ENCODE data around the gene MKI67.
"Not testable (repeated sequence)": the region's sequence is repeated elsewhere in the genome, so short reads cannot be mapped to it uniquely, and the experiment has no call there.

Gene MKI67

DNA sequence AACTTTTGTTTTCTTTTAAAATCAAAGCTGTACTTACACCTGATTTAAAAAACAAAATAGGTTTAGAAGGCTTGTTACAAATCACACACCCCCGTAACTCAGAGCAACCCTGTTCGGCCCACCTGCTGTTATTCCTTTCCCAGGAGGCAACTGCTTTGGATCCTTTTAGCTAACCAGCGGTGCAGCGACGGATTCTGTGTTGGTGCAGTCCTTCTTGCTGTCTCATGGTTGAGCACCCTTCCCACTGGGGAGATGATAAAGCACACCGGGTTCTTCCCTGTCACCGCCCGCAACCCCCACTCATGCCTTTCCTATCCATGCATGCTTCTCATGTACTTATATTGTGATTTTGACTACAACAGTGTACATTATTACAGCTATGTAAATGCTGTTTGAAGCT is 24.8 kb upstream of the MKI67 start:
- no peaks in the 10 kb centered on the region for H3K36me3 ChIP-seq (ENCODE audit: insufficient read depth, low read length)
- no peaks in the 10 kb centered on the region for H3K9me3 ChIP-seq (ENCODE audit: low read depth, low read length)
- no peak overlapping the region for H3K4me3 ChIP-seq
- no peak overlapping the region for H3K9ac ChIP-seq (ENCODE audit: insufficient read length)
- DNase-seq (ENCODE audit: low read depth, low spot score) = no peak
- TF ChIP-seq EZH2 (IDR thresholded peaks at IDR 0.05) (no peak), POLR2AphosphoS5 (IDR thresholded peaks at IDR 0.05; ENCODE audit: borderline replicate concordance, low read depth, low read length) (no peak), FOXP2 (optimal IDR thresholded peaks at IDR 0.05; ENCODE audit: control extremely low read depth, extremely low read length, insufficient read depth) (no peak)
- H3K27ac ChIP-seq = no peak overlapping the region

DNA sequence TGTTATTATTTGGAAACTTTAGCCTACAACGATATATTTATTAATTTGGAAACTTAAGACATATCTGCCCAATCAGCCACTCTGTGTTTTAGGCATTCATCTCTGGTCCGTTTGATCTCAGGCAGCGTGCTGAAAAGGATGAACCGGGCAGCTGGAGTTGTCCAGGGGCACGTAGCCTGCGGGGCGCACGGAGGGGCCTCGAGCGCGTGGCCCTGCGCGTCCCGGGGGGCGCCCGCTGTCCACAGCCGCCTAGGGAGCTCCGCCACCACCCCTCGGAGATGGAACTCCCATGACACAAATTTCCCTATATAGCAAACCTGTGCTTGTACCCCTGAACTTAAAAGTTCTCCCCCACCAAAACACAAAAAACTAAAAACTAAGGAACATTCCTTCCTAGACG is 24.3 kb upstream of the MKI67 start:
- Histone ChIP-seq H3K36me3 (ENCODE audit: insufficient read depth, low read length) (no peaks in the 10 kb centered on the region), H3K9ac (ENCODE audit: insufficient read length) (no peak overlapping the region), H3K9me3 (ENCODE audit: low read depth, low read length) (no peaks in the 10 kb centered on the region), H3K4me3 (no peak overlapping the region), H3K27ac (no peak overlapping the region)
- DNase-seq (ENCODE audit: low read depth, low spot score) = no peak
- TF ChIP-seq FOXP2 (optimal IDR thresholded peaks at IDR 0.05; ENCODE audit: control extremely low read depth, extremely low read length, insufficient read depth) (no peak), EZH2 (IDR thresholded peaks at IDR 0.05) (no peak), POLR2AphosphoS5 (IDR thresholded peaks at IDR 0.05; ENCODE audit: borderline replicate concordance, low read depth, low read length) (no peak)

DNA sequence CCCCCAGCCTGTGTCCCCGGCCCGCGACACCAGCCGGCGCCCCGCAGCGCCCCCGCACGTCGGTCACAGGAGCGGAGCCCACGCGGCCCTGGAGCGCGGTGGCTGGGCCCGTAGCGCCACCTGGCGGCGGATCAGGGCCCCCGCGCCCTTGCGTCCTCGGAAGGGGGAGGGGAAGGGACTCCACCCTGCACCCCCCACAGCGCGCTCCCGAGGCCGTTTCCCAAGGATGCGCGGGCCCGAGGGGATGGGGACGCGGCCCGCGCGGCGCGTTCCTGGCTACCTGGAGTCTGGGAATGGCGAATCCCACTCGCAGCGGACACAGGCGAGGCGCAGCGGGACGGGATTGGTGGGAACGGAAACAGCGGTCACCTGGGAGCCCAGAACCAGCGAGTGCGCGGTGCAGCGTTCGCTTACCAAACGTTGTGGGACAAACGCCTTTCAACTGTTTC is 23.8 kb upstream of the MKI67 start:
- Histone ChIP-seq H3K9ac (ENCODE audit: insufficient read length) (no peak overlapping the region), H3K36me3 (ENCODE audit: insufficient read depth, low read length) (no peaks in the 10 kb centered on the region), H3K9me3 (ENCODE audit: low read depth, low read length) (no peaks in the 10 kb centered on the region), H3K4me3 (no peak overlapping the region), H3K27ac (no peak overlapping the region)
- TF ChIP-seq FOXP2 (optimal IDR thresholded peaks at IDR 0.05; ENCODE audit: control extremely low read depth, extremely low read length, insufficient read depth) = no peak
- no peak for TF ChIP-seq EZH2 (IDR thresholded peaks at IDR 0.05)
- no peak for TF ChIP-seq POLR2AphosphoS5 (IDR thresholded peaks at IDR 0.05; ENCODE audit: borderline replicate concordance, low read depth, low read length)
- no peak for DNase-seq (ENCODE audit: low read depth, low spot score)

DNA sequence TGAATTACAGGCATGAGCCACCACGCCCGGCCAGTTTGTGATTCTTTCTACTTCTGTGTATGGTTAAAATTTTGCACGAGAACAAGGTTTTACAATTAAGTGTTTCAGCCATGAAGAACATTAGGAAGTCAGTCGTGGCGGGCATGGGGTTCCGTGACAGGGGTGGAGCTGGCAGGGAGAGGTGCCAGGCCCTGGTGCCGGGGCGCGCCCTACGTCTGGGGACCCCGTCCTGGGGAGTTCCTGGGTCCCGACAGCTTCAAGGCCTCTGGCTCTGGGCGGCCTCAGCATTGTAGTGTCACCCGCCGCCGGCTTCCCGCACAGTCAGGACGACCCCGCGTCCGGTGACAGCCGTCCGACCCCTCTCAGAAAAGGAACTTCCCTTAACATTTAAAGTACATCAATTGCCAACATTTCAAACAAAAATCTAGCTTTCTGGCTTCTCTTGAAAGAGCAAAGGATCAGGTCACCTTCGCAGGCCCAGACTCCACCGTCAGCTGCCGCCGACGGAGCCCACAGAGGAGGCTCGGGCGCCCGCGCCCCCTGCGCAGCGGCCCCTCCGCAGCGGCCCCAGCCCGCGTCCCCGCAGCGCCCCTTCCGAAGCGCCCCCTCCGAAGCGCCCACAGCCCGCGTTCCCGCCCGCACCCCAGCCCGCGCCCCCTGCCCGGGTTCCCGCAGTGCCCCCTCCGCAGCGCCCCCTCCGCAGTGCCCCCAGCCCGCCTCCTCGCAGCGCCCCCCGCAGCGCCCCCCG is 23.2 kb upstream of the MKI67 start:
- no peak for DNase-seq (ENCODE audit: low read depth, low spot score)
- H3K4me3 ChIP-seq = no peak overlapping the region
- TF ChIP-seq FOXP2 (optimal IDR thresholded peaks at IDR 0.05; ENCODE audit: control extremely low read depth, extremely low read length, insufficient read depth) = no peak
- no peak for TF ChIP-seq EZH2 (IDR thresholded peaks at IDR 0.05)
- no peak for TF ChIP-seq POLR2AphosphoS5 (IDR thresholded peaks at IDR 0.05; ENCODE audit: borderline replicate concordance, low read depth, low read length)
- no peaks in the 10 kb centered on the region for H3K36me3 ChIP-seq (ENCODE audit: insufficient read depth, low read length)
- H3K27ac ChIP-seq = no peak overlapping the region
- H3K9me3 ChIP-seq (ENCODE audit: low read depth, low read length) = no peaks in the 10 kb centered on the region
- H3K9ac ChIP-seq (ENCODE audit: insufficient read length) = no peak overlapping the region

DNA sequence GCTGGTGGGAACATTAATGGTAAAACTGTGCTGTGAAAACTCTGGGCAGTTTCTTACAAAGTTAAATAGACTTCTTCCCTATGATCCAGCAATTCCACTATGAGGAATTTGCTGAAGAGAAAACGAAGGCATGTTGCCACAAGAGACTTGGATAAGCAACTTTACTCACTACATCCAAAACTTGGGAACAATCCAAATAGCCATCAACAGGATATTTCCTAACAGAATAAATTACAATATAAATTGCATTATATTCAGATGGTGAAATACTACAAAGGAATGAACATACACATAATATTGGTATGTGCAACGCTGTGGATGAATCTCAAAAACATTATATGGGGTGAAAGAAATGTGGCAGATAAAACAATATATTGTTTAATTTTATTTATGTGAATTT is 21.4 kb upstream of the MKI67 start:
- Histone ChIP-seq H3K4me3 (no peak overlapping the region), H3K36me3 (ENCODE audit: insufficient read depth, low read length) (no peaks in the 10 kb centered on the region), H3K27ac (no peak overlapping the region), H3K9me3 (ENCODE audit: low read depth, low read length) (no peaks in the 10 kb centered on the region), H3K9ac (ENCODE audit: insufficient read length) (no peak overlapping the region)
- TF ChIP-seq FOXP2 (optimal IDR thresholded peaks at IDR 0.05; ENCODE audit: control extremely low read depth, extremely low read length, insufficient read depth) (no peak), POLR2AphosphoS5 (IDR thresholded peaks at IDR 0.05; ENCODE audit: borderline replicate concordance, low read depth, low read length) (no peak), EZH2 (IDR thresholded peaks at IDR 0.05) (no peak)
- DNase-seq (ENCODE audit: low read depth, low spot score) = peak; percentile 5

- H3K9ac ChIP-seq (ENCODE audit: insufficient read length) = no peak overlapping the region
- no peak overlapping the region for H3K27ac ChIP-seq
- H3K4me3 ChIP-seq = no peak overlapping the region
- no peaks in the 10 kb centered on the region for H3K36me3 ChIP-seq (ENCODE audit: insufficient read depth, low read length)
- no peak for DNase-seq (ENCODE audit: low read depth, low spot score)
- TF ChIP-seq EZH2 (IDR thresholded peaks at IDR 0.05) = no peak
- TF ChIP-seq POLR2AphosphoS5 (IDR thresholded peaks at IDR 0.05; ENCODE audit: borderline replicate concordance, low read depth, low read length) = no peak
- no peak for TF ChIP-seq FOXP2 (optimal IDR thresholded peaks at IDR 0.05; ENCODE audit: control extremely low read depth, extremely low read length, insufficient read depth)
- no peaks in the 10 kb centered on the region for H3K9me3 ChIP-seq (ENCODE audit: low read depth, low read length)
These were observed 20.8 kb upstream of the MKI67 start for GRCh38 chr10:128147064-128147463.

DNA sequence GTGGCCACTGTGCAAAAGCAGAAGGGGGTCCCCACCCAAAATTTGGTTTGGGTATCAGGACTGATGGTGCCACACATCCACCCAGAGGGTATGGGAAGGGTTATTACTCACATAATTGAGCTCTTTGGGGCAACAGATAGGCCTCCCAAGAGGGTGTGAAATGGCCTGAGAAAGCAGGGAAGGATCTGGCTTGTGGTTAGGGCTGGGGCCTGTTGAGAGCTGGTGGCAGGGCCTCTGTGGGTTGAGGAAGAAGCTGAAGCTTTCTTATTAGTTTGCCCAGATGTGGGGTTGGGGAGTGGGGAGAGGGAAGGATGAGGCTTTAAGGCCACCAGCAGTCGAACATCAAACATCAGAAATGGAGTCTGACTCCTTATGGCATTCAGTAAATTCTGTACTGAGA is 18.3 kb upstream of the MKI67 start:
- H3K27ac ChIP-seq = no peak overlapping the region
- TF ChIP-seq FOXP2 (optimal IDR thresholded peaks at IDR 0.05; ENCODE audit: control extremely low read depth, extremely low read length, insufficient read depth) (no peak), POLR2AphosphoS5 (IDR thresholded peaks at IDR 0.05; ENCODE audit: borderline replicate concordance, low read depth, low read length) (no peak), EZH2 (IDR thresholded peaks at IDR 0.05) (no peak)
- no peaks in the 10 kb centered on the region for H3K9me3 ChIP-seq (ENCODE audit: low read depth, low read length)
- H3K9ac ChIP-seq (ENCODE audit: insufficient read length) = no peak overlapping the region
- DNase-seq (ENCODE audit: low read depth, low spot score) = no peak
- no peaks in the 10 kb centered on the region for H3K36me3 ChIP-seq (ENCODE audit: insufficient read depth, low read length)
- no peak overlapping the region for H3K4me3 ChIP-seq

DNA sequence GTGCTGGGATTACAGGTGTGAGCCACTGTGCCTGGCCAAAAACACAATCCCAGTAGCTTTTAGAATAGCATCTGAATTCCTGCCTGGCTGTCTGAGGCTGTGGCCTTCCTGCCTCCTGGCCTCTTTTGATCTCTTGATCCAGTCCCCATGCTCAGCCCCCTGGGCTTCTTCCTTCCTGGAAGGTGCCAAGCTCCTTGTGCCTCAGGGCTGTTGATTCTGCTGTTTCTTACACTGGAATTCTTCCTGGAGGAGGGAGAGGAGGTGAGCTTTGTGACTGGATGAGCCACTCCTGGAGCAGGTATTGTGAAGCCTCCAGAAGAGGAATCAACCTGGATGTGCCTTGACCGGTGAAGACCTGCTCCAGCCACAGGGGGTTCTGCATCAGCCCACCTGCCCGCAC is 17.3 kb upstream of the MKI67 start:
- H3K9me3 ChIP-seq (ENCODE audit: low read depth, low read length) = no peaks in the 10 kb centered on the region
- no peak for TF ChIP-seq FOXP2 (optimal IDR thresholded peaks at IDR 0.05; ENCODE audit: control extremely low read depth, extremely low read length, insufficient read depth)
- TF ChIP-seq EZH2 (IDR thresholded peaks at IDR 0.05) = no peak
- no peak for TF ChIP-seq POLR2AphosphoS5 (IDR thresholded peaks at IDR 0.05; ENCODE audit: borderline replicate concordance, low read depth, low read length)
- DNase-seq (ENCODE audit: low read depth, low spot score) = no peak
- no peak overlapping the region for H3K27ac ChIP-seq
- H3K4me3 ChIP-seq = no peak overlapping the region
- no peaks in the 10 kb centered on the region for H3K36me3 ChIP-seq (ENCODE audit: insufficient read depth, low read length)
- no peak overlapping the region for H3K9ac ChIP-seq (ENCODE audit: insufficient read length)

- TF ChIP-seq POLR2AphosphoS5 (IDR thresholded peaks at IDR 0.05; ENCODE audit: borderline replicate concordance, low read depth, low read length) = no peak
- no peak for TF ChIP-seq FOXP2 (optimal IDR thresholded peaks at IDR 0.05; ENCODE audit: control extremely low read depth, extremely low read length, insufficient read depth)
- no peak for TF ChIP-seq EZH2 (IDR thresholded peaks at IDR 0.05)
- Histone ChIP-seq H3K36me3 (ENCODE audit: insufficient read depth, low read length) (no peaks in the 10 kb centered on the region), H3K9me3 (ENCODE audit: low read depth, low read length) (no peaks in the 10 kb centered on the region), H3K9ac (ENCODE audit: insufficient read length) (no peak overlapping the region), H3K27ac (no peak overlapping the region), H3K4me3 (no peak overlapping the region)
- DNase-seq (ENCODE audit: low read depth, low spot score) = no peak
These were observed 14.2 kb upstream of the MKI67 start for GRCh38 chr10:128140425-128140824.

- not testable (repeated sequence) for H3K4me3 ChIP-seq; DNase-seq (ENCODE audit: low read depth, low spot score); H3K27ac ChIP-seq
These were observed 12.2 kb upstream of the MKI67 start for GRCh38 chr10:128138429-128138828.

More at GRCh38 chr10:128138429-128138828, 12.2 kb upstream of the MKI67 start:
- not testable (repeated sequence) for H3K9ac ChIP-seq (ENCODE audit: insufficient read length); H3K36me3 ChIP-seq (ENCODE audit: insufficient read depth, low read length); H3K9me3 ChIP-seq (ENCODE audit: low read depth, low read length)
